A673 (cell line): ENCODE results near the gene USP26.

Experiments used
- CTCF ChIP-seq: fragments of 300-800, 200-600 bp; sonication (generic); conservative IDR thresholded peaks from 2 replicates; pipeline ENCODE4 v1.5.1; 2017; ENCODE audit warnings: low read depth, mild to moderate bottlenecking, antibody characterized with exemption, low read length, moderate library complexity, mixed read lengths
- EZH2 ChIP-seq: fragments of 200-600 bp; sonication (generic); IDR thresholded peaks from 2 replicates; pipeline ENCODE4 v1.6.1; 2017; ENCODE audit warnings: borderline replicate concordance, low read depth, mild to moderate bottlenecking, mixed read lengths, antibody characterized with exemption, low read length; ENCODE audit not compliant: poor library complexity, severe bottlenecking

- TF ChIP-seq CTCF (no peak), EZH2 (no peak)
Observed at GRCh38 chrX:133042260-133042659, 54.6 kb downstream of the USP26 start.
